Esophagus muscularis mucosa (tissue), 4 donors: ENCODE data around the gene SLC16A5.

Source experiments
- EP300 ChIP-seq: sonication (generic); formaldehyde crosslinking; IDR thresholded peaks from one replicate; pipeline ENCODE4 v1.6.1; 2017; ENCODE audit warnings: antibody characterized with exemption
- POLR2A ChIP-seq: fragments of 450-650 bp; IDR thresholded peaks from one replicate; pipeline ENCODE4 v1.6.1; 2017; ENCODE audit warnings: antibody characterized with exemption, moderate library complexity, mild to moderate bottlenecking, low read depth
- TF ChIP-seq, protein P1 (sequence below), 3 experiments: fragments of 200-600 bp in 2 of 3; fragments of 450-650 bp in 1 of 3; sonication (generic) in 2 of 3; IDR thresholded peaks; one replicate each; pipeline ENCODE4 v1.5.1; 2017 to 2019; ENCODE audit warnings: antibody characterized with exemption in 3 of 3, mild to moderate bottlenecking in 2 of 3, moderate library complexity in 1 of 3

DNA sequence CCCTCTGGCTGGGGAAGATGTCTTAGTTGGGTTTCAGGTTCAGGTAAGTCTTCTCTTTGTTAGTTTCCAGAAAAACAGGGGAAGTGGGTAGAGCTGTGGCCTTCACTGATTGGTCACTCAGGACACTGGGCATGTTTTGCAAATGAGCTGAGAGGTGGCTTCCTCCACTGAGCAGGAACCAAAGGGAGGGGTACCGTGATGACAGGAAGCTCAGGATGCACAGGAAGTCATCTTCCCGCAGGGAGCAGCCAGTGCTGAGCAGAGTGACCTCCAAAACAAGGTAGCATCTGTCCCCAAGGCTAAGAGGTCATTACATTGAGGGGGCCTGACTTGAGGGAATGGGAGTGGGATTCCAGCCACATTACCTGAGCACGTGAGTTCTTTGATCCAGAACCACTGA is 38.2 kb downstream of the SLC16A5 start:
- TF ChIP-seq, protein P1, sequence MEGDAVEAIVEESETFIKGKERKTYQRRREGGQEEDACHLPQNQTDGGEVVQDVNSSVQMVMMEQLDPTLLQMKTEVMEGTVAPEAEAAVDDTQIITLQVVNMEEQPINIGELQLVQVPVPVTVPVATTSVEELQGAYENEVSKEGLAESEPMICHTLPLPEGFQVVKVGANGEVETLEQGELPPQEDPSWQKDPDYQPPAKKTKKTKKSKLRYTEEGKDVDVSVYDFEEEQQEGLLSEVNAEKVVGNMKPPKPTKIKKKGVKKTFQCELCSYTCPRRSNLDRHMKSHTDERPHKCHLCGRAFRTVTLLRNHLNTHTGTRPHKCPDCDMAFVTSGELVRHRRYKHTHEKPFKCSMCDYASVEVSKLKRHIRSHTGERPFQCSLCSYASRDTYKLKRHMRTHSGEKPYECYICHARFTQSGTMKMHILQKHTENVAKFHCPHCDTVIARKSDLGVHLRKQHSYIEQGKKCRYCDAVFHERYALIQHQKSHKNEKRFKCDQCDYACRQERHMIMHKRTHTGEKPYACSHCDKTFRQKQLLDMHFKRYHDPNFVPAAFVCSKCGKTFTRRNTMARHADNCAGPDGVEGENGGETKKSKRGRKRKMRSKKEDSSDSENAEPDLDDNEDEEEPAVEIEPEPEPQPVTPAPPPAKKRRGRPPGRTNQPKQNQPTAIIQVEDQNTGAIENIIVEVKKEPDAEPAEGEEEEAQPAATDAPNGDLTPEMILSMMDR (IDR thresholded peaks at IDR 0.05), result no peak
- no peak for TF ChIP-seq POLR2A
- TF ChIP-seq EP300, result no peak
